Panc1 (cell line): ENCODE results near the gene ACSS1. TPM values are rescaled to one million over a fixed set of nuclear protein-coding genes. Genes with fewer than 3 reads are reported as not detected.

Source experiments
- ATAC-seq: fragments of 200-7000 bp; cut with Tn5 transposase; 2 replicates; pipeline ENCODE4 v1.9.1; 2020; ENCODE audit warnings: mild to moderate bottlenecking, moderate library complexity
- BruUV-seq: library from RNA; stranded (reverse); fragments of 400-500 nt; replicated peaks from 2 replicates; lab custom pipeline; 2021; lab: Mats Ljungman, UMichigan
- CTCF ChIA-PET: fragments of 300-600 bp; sonication (Branson Sonifier 250); formaldehyde crosslinking; loops from one replicate; lab custom pipeline; 2022; ENCODE audit warnings: antibody characterized with exemption; lab: Charles Lee
- POLR2A ChIA-PET: fragments of 300-600 bp; sonication (Branson Sonifier 250); formaldehyde crosslinking; loops from one replicate; lab custom pipeline; 2022; ENCODE audit warnings: antibody characterized with exemption; lab: Charles Lee
- DNase-seq: peaks from one replicate; pipeline ENCODE4 v3.0.0-alpha.2; 2010; ENCODE audit warnings: low read depth, low spot score
- H3K27ac ChIP-seq: 2 replicates; pipeline ENCODE4 v1.5.1; 2011; ENCODE audit warnings: mild to moderate bottlenecking, low read length, inconsistent platforms
- H3K27me3 ChIP-seq: fragments of 200-500 bp; sonication (Bioruptor generic); 2 replicates; pipeline ENCODE4 v1.6.0; 2014; ENCODE audit warnings: low read length, inconsistent platforms; ENCODE audit not compliant: control insufficient read depth, insufficient read depth
- H3K36me3 ChIP-seq: fragments of 200-500 bp; sonication (Bioruptor generic); 2 replicates; pipeline ENCODE4 v1.5.1; 2014; ENCODE audit warnings: inconsistent platforms, mild to moderate bottlenecking, low read length, moderate library complexity; ENCODE audit not compliant: control insufficient read depth, insufficient read depth
- H3K4me1 ChIP-seq: 2 replicates; pipeline ENCODE4 v1.5.1; 2011; ENCODE audit warnings: inconsistent platforms, mild to moderate bottlenecking, low read length, moderate library complexity; ENCODE audit not compliant: control insufficient read depth, insufficient read depth
- H3K4me3 ChIP-seq, 2 experiments: 2 replicates each; pipeline ENCODE4 v1.5.1; 2011 to 2012; ENCODE audit warnings: low read depth in 2 of 2, low read length in 2 of 2, mild to moderate bottlenecking in 2 of 2, inconsistent platforms in 1 of 2, moderate library complexity in 1 of 2
- H3K9me3 ChIP-seq: fragments of 200-500 bp; sonication (Bioruptor generic); 2 replicates; pipeline ENCODE4 v1.5.1; 2014; ENCODE audit warnings: low read depth, mild to moderate bottlenecking, inconsistent platforms, low read length, moderate library complexity; ENCODE audit not compliant: control insufficient read depth, insufficient read depth
- POLR2AphosphoS5 ChIP-seq: IDR thresholded peaks from 2 replicates; pipeline ENCODE4 v1.6.1; 2012; ENCODE audit warnings: mild to moderate bottlenecking, low read depth, low read length, moderate library complexity
- SIN3A ChIP-seq: IDR thresholded peaks from 2 replicates; pipeline ENCODE4 v1.6.1; 2012; ENCODE audit warnings: low read depth, mild to moderate bottlenecking, low read length, moderate library complexity, borderline replicate concordance; ENCODE audit not compliant: insufficient read depth
- TCF7L2 ChIP-seq: IDR thresholded peaks from 2 replicates; pipeline ENCODE4 v1.6.1; 2011; ENCODE audit warnings: mild to moderate bottlenecking, low read depth, low read length, inconsistent platforms
- in situ Hi-C: cut with HindIII; loops from 2 replicates; pipeline ENCODE4 v1.10.0; 2016; ENCODE audit warnings: low sequenced_read_pairs, low pct_unique_long_range_greater_than_20kb
- intact Hi-C: fragments of 100-400 bp; cut with micrococcal nuclease; formaldehyde crosslinking; loops from one replicate; pipeline ENCODE4 v1.10.0; 2022; ENCODE audit not compliant: unreplicated experiment
- total RNA-seq: library from RNA; stranded (reverse); gene quantifications from one replicate; pipeline ENCODE4 v1.2.1, GENCODE V29; 2021; ENCODE audit not compliant: unreplicated experiment
- TF ChIP-seq, protein P1 (sequence below), 2 experiments: IDR thresholded peaks; 2 replicates each; pipeline ENCODE4 v1.6.1; 2011 to 2012; ENCODE audit warnings: low read depth in 2 of 2, control low read depth in 1 of 2, low read length in 1 of 2, mild to moderate bottlenecking in 1 of 2, moderate library complexity in 1 of 2; ENCODE audit not compliant: insufficient read depth in 1 of 2
- TF ChIP-seq, protein P2 (sequence below): fragments of 450-650 bp; IDR thresholded peaks from 2 replicates; pipeline ENCODE4 v1.5.1; 2017; ENCODE audit warnings: mild to moderate bottlenecking

Gene ACSS1
- total RNA-seq, 1 experiment from 2014 or later: 32.2 TPM

DNA sequence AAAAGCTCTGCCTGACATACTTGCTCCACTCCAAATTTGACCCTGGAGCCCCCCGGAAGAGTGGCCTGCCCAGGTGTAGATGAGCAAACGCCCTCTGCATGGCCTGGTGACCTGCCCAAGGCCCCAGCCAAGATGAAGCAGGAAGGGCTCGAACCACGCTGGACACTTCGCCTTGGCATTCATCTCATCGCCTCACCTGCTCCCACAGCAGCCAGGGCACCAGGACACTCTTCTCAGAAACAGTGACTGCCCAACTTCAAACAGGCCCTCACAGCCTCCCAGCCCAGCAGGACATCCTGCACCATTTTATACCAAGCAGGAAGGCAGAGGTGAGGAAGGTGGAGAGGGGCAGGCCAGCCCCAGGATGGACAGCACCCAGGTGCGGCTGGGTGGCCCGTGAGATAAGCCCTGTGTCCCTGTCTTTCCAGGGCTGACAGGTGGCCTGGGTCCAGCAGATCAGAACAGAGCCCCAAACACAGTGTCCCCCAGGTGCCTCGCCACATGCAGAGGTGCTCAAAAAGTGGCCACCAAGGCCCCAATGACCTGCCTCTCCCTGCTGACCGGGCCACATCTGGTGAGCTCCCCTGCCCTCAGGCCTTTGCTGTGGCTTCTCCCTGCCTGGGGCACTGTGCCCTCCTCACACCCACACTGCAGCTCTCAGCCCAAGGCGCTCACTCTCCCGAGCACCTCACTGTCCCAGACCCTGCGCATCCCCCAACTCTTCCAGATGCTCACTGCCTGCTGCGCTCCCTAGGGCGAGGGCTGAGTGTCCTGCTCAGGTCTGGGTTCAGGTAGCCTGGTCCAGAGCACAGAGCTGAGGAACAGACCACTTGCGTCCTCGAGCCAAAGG lies 7.2 kb downstream of the ACSS1 start:
- Histone ChIP-seq H3K4me3 (no peak overlapping the region), H3K4me1 (peaks cover 16% of the 10 kb centered on the region), H3K27ac (no peak overlapping the region), H3K36me3 (no peaks in the 10 kb centered on the region), H3K27me3 (no peaks in the 10 kb centered on the region), H3K9me3 (no peaks in the 10 kb centered on the region)
- DNase-seq (no peak), ATAC-seq (no peak)
- ChIA-PET POLR2A (no interaction called here), CTCF (no interaction called here)
- BruUV-seq: no TSS peak
- no peak for TF ChIP-seq SIN3A
- TF ChIP-seq POLR2AphosphoS5: no peak
- TF ChIP-seq, protein P1, sequence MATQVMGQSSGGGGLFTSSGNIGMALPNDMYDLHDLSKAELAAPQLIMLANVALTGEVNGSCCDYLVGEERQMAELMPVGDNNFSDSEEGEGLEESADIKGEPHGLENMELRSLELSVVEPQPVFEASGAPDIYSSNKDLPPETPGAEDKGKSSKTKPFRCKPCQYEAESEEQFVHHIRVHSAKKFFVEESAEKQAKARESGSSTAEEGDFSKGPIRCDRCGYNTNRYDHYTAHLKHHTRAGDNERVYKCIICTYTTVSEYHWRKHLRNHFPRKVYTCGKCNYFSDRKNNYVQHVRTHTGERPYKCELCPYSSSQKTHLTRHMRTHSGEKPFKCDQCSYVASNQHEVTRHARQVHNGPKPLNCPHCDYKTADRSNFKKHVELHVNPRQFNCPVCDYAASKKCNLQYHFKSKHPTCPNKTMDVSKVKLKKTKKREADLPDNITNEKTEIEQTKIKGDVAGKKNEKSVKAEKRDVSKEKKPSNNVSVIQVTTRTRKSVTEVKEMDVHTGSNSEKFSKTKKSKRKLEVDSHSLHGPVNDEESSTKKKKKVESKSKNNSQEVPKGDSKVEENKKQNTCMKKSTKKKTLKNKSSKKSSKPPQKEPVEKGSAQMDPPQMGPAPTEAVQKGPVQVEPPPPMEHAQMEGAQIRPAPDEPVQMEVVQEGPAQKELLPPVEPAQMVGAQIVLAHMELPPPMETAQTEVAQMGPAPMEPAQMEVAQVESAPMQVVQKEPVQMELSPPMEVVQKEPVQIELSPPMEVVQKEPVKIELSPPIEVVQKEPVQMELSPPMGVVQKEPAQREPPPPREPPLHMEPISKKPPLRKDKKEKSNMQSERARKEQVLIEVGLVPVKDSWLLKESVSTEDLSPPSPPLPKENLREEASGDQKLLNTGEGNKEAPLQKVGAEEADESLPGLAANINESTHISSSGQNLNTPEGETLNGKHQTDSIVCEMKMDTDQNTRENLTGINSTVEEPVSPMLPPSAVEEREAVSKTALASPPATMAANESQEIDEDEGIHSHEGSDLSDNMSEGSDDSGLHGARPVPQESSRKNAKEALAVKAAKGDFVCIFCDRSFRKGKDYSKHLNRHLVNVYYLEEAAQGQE (IDR thresholded peaks at IDR 0.05; ENCODE audit: insufficient read depth in 1 of 2, low read depth in 2 of 2, low read length in 1 of 2): no peak
- TF ChIP-seq, protein P2, sequence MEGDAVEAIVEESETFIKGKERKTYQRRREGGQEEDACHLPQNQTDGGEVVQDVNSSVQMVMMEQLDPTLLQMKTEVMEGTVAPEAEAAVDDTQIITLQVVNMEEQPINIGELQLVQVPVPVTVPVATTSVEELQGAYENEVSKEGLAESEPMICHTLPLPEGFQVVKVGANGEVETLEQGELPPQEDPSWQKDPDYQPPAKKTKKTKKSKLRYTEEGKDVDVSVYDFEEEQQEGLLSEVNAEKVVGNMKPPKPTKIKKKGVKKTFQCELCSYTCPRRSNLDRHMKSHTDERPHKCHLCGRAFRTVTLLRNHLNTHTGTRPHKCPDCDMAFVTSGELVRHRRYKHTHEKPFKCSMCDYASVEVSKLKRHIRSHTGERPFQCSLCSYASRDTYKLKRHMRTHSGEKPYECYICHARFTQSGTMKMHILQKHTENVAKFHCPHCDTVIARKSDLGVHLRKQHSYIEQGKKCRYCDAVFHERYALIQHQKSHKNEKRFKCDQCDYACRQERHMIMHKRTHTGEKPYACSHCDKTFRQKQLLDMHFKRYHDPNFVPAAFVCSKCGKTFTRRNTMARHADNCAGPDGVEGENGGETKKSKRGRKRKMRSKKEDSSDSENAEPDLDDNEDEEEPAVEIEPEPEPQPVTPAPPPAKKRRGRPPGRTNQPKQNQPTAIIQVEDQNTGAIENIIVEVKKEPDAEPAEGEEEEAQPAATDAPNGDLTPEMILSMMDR: no peak
- TF ChIP-seq TCF7L2: no peak
- in situ Hi-C loops (no loop called here), intact Hi-C loops (no loop called here)

DNA sequence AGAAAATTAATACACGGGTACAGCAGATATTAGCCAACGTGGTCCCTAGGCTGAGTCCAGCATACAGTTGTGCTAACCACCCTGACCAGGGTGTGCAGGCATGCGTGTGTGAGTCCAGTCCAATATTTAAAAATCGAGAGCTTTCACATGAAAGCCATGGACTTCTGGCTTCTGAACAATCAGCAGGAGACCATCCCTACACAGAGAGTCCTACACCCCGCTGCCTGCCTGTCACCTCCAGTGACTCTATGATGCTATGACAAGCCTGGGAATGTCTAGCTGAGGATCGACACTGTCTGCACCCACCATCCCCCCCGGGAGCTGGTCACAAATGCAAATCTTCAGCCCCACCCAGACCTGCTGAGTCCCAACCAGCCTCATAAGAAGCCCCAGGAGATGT lies 7.9 kb downstream of the ACSS1 start:
- no TSS peak for BruUV-seq
- ChIA-PET POLR2A (no interaction called here), CTCF (no interaction called here)
- in situ Hi-C loops (no loop called here), intact Hi-C loops (no loop called here)
- Histone ChIP-seq H3K4me3 (no peak overlapping the region), H3K36me3 (no peaks in the 10 kb centered on the region), H3K9me3 (no peaks in the 10 kb centered on the region), H3K27ac (no peak overlapping the region), H3K27me3 (no peaks in the 10 kb centered on the region), H3K4me1 (peaks cover 13% of the 10 kb centered on the region)
- ATAC-seq (no peak), DNase-seq (no peak)
- no peak for TF ChIP-seq POLR2AphosphoS5
- TF ChIP-seq, protein P1 (IDR thresholded peaks at IDR 0.05; ENCODE audit: insufficient read depth in 1 of 2, low read depth in 2 of 2, low read length in 1 of 2): no peak
- TF ChIP-seq, protein P2: no peak
- no peak for TF ChIP-seq TCF7L2
- TF ChIP-seq SIN3A: no peak
